ENCODE data around the gene SEH1L.
"Not testable (repeated sequence)": the region's sequence is repeated elsewhere in the genome, so short reads cannot be mapped to it uniquely, and the experiment has no call there.

SEH1L gene

DNA sequence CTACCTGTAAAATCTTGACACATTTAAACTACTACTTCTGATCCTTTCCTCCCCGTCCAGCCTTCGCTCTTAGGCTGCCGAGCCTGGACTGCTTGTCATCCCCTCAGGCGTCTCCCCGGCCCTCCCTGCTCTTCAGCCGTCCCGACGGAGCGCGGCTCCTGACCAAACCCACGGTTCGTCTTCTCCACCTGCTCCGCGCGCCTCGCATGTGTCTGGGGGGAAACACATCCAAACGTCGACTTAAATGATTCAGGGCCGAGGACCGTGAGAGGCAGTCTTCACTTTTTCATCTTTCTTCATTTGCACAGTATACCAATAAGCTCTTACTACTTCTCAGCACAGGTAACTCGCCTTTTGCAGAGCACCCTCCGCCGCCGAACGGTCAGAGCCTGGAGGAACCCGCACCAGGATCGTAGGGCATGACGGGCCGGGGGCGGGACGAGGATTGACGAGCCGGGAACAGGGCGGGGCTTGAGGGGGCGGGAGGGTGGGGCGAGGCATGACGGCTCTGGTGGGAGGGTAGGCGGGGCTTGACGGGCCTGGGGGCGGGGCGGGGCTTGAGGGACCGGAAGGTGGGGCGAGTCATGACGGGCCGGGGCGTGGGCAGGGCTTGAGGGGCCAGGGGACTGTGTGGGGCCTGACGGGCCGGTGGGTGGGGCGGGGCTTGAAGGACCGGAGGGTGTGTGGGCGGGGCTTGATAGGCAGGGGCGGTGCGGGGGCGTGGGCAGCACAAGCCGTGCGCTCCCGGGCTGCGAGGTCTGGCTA, at the start of gene SEH1L:
Gene SEH1L (plus strand): TSS at position 727 of the 765 bp plus-strand sequence. CDS start 111 bp downstream, outside the sequence.
- DNase-seq, result peak; percentile 97

GRCh38 chr18:12901208-12901607, 46.6 kb upstream of the SEH1L start:
- DNase-seq, result not testable (repeated sequence)

DNA sequence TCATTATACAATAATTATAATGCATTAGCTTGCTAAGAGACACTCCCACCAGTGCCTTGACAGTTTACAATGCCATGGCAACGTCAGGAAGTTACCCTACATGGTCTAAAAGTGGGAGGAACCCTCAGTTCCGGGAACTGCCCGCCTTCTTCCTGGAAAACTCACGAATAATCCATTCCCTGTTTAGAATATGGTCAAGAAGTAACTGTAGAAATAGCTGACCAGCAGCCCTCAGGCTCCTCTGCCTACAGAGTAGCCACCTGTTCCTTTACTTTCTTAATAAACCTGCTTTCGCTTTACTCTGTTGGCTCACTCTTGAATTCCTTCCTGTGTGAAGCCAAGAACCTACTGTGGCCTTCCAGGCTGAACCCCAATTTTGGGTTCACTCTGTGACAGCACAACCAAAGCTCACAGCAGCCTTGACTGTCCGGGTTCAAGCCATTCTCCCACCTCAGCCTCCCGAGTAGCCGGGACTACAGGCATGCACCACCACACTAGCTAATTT, 43.7 kb upstream of the SEH1L start:
- DNase-seq, result no peak

- DNase-seq, result no peak
Measured at GRCh38 chr18:12906119-12906518, 41.7 kb upstream of the SEH1L start.

DNA sequence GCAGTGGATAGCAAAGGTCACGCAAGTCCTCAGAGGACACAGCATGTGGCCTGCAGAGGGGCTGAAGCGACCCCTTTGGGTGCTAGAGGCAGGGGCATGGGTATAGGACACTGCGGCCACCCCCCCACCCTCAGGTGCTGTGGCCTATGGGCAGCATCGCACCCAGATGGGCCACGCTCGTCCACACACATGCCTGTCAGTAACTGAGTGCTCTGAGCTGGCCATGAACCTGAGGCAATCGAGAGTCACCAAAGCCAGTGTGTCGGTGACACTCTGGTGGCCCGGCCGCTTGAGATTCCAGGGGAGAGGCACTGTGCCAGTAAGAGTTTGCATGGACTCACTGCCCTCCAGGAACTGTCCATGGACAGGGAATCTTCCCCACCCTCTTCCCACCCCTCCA, 41.0 kb upstream of the SEH1L start:
- no peak for DNase-seq

DNA sequence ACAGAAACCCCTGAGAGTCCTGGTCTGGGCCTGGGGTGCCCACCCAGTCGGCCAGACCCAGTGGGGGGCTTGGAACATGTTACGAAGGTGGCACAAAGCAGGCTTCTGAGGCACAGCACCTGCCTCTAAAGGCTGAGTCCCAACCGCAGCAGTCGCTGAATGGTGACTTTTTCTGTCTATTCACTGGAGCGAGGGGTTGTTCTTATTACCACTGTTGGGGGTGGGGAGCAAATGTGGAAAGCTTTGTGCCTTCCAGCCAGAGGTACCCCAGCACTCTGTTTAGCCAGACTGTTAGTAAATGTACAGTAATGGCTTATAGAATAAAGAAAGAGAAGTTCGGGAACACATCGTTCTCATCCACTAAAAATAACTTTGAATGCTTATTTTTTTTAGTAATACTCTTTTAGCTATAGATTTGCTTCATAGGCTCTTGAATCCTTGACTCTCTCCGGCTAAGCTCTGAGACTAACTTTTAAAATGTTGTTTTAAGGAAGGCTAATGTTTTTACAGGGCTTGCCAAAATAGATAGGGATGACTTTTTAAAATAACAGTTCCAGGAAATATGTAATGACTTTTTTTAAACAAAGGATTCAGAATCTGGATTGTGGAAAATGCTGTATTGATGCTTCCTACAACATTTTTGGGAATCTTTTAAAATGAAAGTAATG, 40.4 kb upstream of the SEH1L start:
- DNase-seq, result no peak

GRCh38 chr18:12908706-12909105, 39.1 kb upstream of the SEH1L start:
- DNase-seq, result no peak

DNA sequence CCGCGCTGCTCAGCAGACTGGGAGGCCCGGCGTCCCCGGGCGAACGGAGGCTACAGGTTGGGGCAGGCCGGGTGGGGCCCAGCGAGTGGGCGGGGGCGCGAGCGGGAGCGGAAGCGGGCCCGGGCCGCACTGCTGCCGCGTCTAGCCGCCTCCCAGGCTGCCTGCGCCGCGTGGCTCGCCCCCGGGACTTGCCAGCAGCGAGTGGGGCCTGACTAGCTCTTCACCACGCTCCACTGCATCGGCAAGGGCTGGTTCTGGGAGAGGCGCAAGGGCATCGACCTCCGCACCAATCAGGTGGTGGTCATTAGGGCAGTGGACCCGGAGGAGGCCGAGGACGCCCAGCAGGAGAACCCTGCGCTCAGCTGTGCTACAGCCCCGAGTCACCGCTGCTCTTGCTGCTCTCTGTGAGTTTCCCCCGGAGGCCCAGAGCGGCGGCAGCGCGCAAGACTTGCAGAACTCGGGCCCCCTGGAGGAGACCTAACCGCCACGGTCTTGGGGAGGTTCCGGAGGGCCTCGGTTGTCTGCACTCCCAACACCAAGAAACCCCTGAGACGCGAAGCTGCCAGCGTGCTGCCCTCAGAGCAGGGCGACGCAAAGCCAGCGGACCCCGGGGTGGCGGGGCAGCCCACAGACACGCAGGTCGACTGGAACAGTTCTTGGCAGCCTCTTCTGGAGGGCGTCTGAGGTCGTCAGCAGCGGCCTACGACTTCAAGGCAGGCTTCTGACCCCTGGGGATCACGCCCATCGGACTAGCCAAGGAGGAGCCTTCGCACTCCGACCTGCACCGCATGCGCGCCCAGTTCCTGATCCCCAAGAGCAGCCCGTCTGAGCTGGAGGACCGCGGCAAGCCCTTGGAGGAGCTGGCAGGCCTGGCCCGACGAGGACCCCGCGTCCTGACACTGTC, 36.5 kb upstream of the SEH1L start:
- no peak for DNase-seq

- DNase-seq, result no peak
Measured at GRCh38 chr18:12911929-12912703, 35.7 kb upstream of the SEH1L start.

DNA sequence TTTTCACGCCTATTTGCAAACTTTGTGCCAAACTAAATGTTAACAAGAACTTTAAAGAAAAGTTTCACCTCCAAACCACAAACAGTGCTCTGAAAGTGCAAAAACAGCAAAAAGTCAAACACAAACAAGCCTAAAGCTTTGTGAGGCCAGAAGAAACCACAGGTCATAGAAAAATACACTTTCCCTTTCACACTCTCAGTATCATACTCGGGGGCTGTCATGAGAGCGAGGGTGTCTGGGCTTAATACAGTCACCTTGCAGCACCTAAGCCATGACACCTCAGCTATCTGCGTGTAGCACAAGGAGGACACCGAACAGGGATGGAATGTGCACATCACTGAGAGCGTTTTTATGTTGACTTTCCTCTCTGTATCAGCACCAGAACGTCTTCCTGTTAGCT, 26.6 kb upstream of the SEH1L start:
- DNase-seq, result no peak

DNA sequence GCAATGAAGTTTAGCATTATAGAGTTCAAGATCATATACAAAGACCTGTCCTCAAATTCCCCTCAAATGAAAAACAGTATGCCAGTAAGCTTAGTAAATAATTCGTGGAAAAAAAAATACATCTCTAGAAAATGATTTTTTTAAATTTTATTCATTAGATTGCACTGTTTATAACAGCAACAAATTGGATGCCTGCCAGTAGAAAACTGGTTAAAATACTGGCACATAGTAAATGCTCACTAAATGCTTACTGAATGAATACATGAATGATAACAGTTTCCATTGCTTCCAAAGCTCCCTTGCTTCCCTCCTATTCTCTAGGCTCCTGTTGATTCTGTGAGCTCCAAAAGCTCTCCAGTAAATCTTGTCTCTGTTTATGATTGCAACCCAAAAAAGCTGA, 25.5 kb upstream of the SEH1L start:
- DNase-seq, result no peak

- DNase-seq, result no peak
Measured at GRCh38 chr18:12924616-12925015, 23.2 kb upstream of the SEH1L start.

DNA sequence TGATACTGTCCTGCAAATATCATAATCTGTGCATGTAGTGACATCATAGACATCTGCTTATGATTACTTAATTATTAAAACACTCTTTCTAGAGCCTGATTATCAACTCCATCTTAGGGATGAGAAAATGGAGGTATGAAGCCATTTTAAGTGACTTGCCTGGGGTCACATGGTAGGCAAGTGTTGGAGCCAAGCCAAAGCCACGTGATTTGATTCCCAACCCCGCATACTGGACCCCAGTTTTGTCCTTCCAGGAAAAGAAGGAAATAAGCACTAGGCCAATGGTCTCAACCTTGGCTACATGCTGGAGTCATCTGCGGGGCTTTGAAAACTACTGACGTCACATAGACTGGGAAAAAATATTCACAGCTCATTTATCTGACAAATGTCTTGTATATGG, 19.6 kb upstream of the SEH1L start:
- DNase-seq, result no peak

DNA sequence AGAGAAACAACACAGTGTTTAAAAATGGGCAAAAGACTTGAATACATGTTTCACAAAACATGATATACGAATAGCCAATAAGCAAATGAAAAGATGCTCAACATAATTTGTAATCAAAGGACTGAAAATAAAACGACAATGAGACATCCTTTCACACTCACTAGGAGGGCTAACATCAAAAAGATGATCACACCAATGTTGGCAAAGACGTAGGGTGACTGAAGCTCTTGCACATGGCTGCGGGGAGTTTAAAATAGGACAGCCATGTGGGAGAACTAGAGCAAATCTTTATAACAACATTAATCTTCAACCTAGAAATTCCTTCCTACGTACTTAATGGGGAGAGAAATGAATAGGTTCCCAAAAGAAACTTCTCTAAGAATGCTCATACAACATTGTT, 19.2 kb upstream of the SEH1L start:
- DNase-seq, result no peak

DNA sequence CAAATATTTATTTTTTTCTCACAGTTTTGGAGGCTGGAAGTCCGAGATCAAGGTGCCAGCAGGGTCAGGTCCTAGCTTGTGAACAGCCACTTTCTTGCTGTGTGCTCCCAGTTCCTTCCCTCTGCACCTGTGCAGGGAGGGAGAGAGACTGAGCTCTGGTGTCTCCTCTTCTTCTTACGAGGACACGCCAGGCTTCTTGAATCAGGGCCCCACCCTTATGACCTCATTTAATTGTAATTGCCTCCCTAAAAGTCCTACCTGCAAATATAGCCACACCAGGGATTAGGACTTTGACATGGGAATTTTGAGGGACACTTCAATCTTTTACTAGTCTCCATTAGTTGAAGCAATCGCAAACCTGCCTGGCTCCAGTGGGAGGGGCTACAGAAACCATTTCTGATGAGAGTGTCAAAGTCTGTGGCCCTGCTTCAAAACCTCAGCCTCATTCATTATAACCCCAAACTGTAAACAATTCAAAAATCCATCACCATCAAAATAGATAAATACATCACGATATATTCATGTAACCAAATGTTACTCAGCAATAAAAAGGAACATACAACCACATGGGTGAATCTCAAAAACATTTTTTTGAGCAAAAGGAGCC, 18.2 kb upstream of the SEH1L start:
- DNase-seq, result no peak

DNA sequence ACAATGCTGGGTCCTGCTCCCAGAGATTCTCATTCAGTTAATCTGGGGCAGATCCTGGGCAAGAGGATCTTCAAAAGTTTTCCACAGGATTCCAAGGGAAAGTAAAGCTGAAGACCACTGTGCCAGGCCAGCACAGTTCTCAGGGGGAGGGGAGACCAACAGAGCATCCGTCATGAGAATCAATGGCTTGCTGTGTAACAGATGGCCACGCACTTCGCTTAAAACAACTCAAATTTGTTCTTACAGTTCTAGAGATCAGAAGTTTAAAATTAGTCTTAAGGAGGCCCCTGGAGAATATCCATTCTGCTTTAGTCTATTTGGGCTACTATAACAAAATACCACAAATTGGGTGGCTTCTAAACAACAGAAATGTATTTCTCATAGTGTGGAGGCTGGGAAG, 17.4 kb upstream of the SEH1L start:
- DNase-seq, result no peak

DNA sequence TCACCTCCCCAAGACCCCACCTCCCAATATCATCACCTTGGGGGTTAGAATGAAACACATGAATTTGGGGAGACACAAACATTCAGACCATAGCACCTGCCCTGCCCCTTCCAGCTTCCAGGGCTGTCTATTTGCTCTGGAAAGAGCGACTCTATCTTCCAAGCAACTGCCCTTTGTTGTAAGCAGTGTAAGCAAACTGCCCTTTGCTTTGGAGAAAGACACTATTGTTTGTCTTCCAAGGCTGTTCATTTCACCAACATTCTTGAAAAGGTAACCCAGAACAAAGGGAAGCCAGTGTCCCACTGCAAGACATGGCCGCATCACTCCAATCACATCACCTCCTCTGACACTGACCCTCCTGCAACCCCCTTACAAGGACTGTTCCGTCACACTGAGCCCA, 16.9 kb upstream of the SEH1L start:
- no peak for DNase-seq

GRCh38 chr18:12933327-12933726, 14.5 kb upstream of the SEH1L start:
- no peak for DNase-seq

DNA sequence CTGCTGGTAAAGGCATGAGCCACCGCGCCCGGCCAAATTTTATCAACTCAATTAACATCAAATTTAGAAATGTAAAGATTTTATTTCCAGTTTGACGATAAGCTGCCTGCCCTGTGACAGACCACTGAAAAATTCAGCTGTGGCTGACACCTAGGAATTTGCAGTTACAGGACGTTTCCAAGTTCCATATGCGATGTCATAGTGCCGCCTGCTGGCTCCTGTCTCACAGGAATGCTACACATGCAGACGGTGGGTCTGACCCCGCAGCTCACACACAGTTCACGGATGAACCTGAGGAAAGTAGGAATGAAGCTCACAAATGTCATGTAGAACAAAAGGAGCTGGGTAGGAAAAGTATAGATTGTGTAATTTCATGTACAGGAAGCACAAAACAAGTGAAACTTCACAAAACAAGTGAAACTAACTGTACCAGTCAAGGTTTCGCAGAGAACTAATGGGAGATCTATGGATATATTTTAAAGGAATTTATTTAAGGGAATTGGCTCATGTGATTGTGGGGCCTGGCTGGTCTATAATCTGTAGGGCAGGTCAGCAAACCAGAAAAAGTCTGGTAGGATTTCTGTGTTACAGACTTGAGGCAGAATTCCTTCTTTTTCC, 13.2 kb upstream of the SEH1L start:
- peak; percentile 75 for DNase-seq

GRCh38 chr18:12939162-12939561, 8.6 kb upstream of the SEH1L start:
- no peak for DNase-seq

DNA sequence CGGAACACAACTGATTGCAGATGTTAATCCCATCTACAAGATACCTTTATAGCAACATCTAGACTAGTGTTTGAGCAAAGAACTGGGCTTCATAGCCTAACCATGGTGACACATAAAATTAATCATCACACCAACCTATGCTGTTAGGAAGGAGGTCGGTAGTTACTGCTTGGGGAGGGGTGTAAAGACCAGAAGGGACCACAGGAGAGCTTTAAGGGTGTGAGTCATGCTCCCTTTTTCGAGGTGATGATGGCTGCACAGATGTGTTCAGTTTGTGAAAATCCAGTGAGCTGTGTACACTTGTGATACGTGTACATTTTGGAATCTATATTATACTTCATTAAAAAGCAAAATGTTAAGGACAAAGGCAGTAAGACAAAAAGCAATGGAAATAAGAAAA, 4.6 kb upstream of the SEH1L start:
- DNase-seq, result peak; percentile 9

DNA sequence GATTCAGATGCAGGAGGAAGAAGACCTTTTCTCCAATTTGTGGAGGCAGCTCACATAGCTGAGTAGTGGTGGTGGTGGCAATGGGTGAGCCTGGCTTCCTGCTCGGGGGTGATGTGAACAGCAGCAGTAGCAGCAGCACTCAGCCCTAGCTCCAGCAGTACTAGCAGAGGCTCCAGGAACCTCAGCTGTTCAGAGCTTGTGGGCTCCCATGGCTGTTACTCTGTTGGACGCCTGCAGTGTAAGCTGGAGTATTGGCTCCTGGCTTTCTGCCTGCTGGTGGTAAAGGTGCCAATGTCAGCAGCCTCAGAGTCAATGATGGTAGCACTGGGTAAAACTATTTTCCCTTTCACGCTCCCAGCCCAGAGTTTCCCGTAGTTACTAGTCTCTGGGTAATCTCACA, 3.1 kb upstream of the SEH1L start:
- DNase-seq, result no peak

All from HCEC 1CT (cell line).